Measurements from ENCODE around the gene MAPK8IP1.
"Not testable (repeated sequence)": the region's sequence is repeated elsewhere in the genome, so short reads cannot be mapped to it uniquely, and the experiment has no call there.

MAPK8IP1 gene

GRCh38 chr11:45885274-45885920 lies at the start of gene MAPK8IP1:
Gene MAPK8IP1 (plus strand): TSS chr11:45885651. CDS start chr11:45885821, 170 bp downstream.
- peak; percentile 48 for DNase-seq

- no peak for DNase-seq
Observed at GRCh38 chr11:45839204-45839603, 46.2 kb upstream of the MAPK8IP1 start.

GRCh38 chr11:45840251-45840650 lies 45.2 kb upstream of the MAPK8IP1 start:
- not testable (repeated sequence) for DNase-seq

- peak; percentile 75 for DNase-seq
Observed at GRCh38 chr11:45843158-45843924, 42.1 kb upstream of the MAPK8IP1 start.

GRCh38 chr11:45844822-45845578 lies 40.5 kb upstream of the MAPK8IP1 start:
- DNase-seq = no peak

GRCh38 chr11:45846174-45846675 lies 39.2 kb upstream of the MAPK8IP1 start:
- no peak for DNase-seq

- DNase-seq = peak; percentile 91
Observed at GRCh38 chr11:45846974-45847910, 38.2 kb upstream of the MAPK8IP1 start, which contains the start of gene CRY2. Gene CRY2 (plus strand): TSS chr11:45847475. CDS start chr11:45847491, 16 bp downstream.

GRCh38 chr11:45847911-45848316 lies 37.5 kb upstream of the MAPK8IP1 start:
- peak; percentile 11 for DNase-seq

- no peak for DNase-seq
Observed at GRCh38 chr11:45848654-45849081, 36.8 kb upstream of the MAPK8IP1 start.

- DNase-seq = no peak
Observed at GRCh38 chr11:45850446-45850845, 35.0 kb upstream of the MAPK8IP1 start.

- no peak for DNase-seq
Observed at GRCh38 chr11:45851228-45851627, 34.2 kb upstream of the MAPK8IP1 start.

- DNase-seq = no peak
Observed at GRCh38 chr11:45852018-45852711, 33.3 kb upstream of the MAPK8IP1 start.

- DNase-seq = no peak
Observed at GRCh38 chr11:45852712-45853101, 32.7 kb upstream of the MAPK8IP1 start.

GRCh38 chr11:45853332-45854219 lies 31.9 kb upstream of the MAPK8IP1 start:
- no peak for DNase-seq

- DNase-seq = no peak
Observed at GRCh38 chr11:45855308-45855707, 30.1 kb upstream of the MAPK8IP1 start.

GRCh38 chr11:45856044-45856468 lies 29.4 kb upstream of the MAPK8IP1 start:
- DNase-seq = no peak

GRCh38 chr11:45857961-45858474 lies 27.4 kb upstream of the MAPK8IP1 start:
- no peak for DNase-seq

- no peak for DNase-seq
Observed at GRCh38 chr11:45858751-45859398, 26.6 kb upstream of the MAPK8IP1 start.

- DNase-seq = no peak
Observed at GRCh38 chr11:45859661-45860140, 25.8 kb upstream of the MAPK8IP1 start.
